Mesothelial cell of epicardium (in vitro differentiated cells): ENCODE data around the gene ATP5F1C. TPM values are rescaled to one million over a fixed set of nuclear protein-coding genes. Genes with fewer than 3 reads are reported as not detected.
A peak's percentile ranks its signal among the peaks of the same experiment; 100 is the strongest.

Experiments used
- DNase-seq, 2 experiments: peaks; one replicate each; pipeline ENCODE4 v3.0.0; 2021; ENCODE audit warnings: low spot score in 2 of 2; ENCODE audit not compliant: unreplicated experiment in 2 of 2
- H3K27ac Mint-ChIP-seq: 2 replicates; pipeline ENCODE4 v1.8.0; 2021; ENCODE audit warnings: mixed read lengths
- H3K27me3 Mint-ChIP-seq: 2 replicates; pipeline ENCODE4 v1.8.0; 2021; ENCODE audit warnings: low read depth, mixed read lengths
- H3K36me3 Mint-ChIP-seq: 2 replicates; pipeline ENCODE4 v1.8.0; 2021; ENCODE audit warnings: mixed read lengths
- H3K4me1 Mint-ChIP-seq: 2 replicates; pipeline ENCODE4 v1.8.0; 2021; ENCODE audit warnings: mixed read lengths
- H3K4me3 Mint-ChIP-seq: 2 replicates; pipeline ENCODE4 v1.8.0; 2021; ENCODE audit warnings: mild to moderate bottlenecking, moderate library complexity, mixed read lengths
- H3K9me3 Mint-ChIP-seq: 2 replicates; pipeline ENCODE4 v1.8.0; 2021; ENCODE audit warnings: mixed read lengths
- CTCF ChIP-seq: fragments of 200-600 bp; sonication (generic); IDR thresholded peaks from one replicate; pipeline ENCODE4 v1.5.0; 2021; ENCODE audit warnings: antibody characterized with exemption; ENCODE audit not compliant: unreplicated experiment
- total RNA-seq: library from RNA; stranded (reverse); gene quantifications from 3 replicates; pipeline ENCODE4 v1.2.1, GENCODE V29; 2021

Gene ATP5F1C
- total RNA-seq, 1 donor from 2014 or later, result 184 TPM

GRCh38 chr10:7856678-7857077, 68.7 kb downstream of the ATP5F1C start:
- DNase-seq, result no peak
- Mint-ChIP-seq H3K36me3 (peaks cover 19% of the 10 kb centered on the region), H3K27me3 (no peaks in the 10 kb centered on the region), H3K9me3 (peaks cover 9% of the 10 kb centered on the region), H3K4me1 (peaks cover 19% of the 10 kb centered on the region), H3K4me3 (no peak overlapping the region), H3K27ac (peak overlapping the region; percentile 61)
- no peak for TF ChIP-seq CTCF

DNA sequence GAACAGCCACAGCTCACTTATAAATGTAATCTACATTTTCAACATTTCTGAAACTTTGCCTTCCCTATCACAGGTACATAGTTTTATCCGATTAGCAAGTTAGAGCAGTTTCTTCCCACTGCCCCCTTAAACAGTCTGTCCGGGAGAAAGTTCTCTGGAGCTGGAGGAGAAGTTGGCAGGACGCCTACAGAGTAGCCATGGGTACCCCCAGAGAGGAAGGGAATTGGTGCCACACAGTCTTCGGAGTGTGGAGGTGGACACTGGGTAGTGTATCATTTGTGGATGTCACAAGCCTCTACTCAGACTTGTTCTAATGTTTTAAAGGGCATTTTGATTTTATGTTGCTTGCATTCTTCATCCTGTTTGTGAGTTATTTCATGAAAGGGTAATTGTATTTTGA, 69.3 kb downstream of the ATP5F1C start:
- Mint-ChIP-seq H3K4me1 (peaks cover 19% of the 10 kb centered on the region), H3K27me3 (no peaks in the 10 kb centered on the region), H3K36me3 (peaks cover 25% of the 10 kb centered on the region), H3K27ac (peak overlapping the region; percentile 61), H3K9me3 (peaks cover 15% of the 10 kb centered on the region), H3K4me3 (no peak overlapping the region)
- TF ChIP-seq CTCF, result no peak
- no peak for DNase-seq

Other genes with a start within 250 kb of the ATP5F1C start
- gene ITIH5, start 121.2 kb upstream of the ATP5F1C start, total RNA-seq, result 17.2 to 21.0 TPM (median 20.9 TPM) in 3 replicates
- gene ITIH2, start 84.9 kb upstream of the ATP5F1C start, total RNA-seq, result not detected in 3 replicates
- 17.5 to 19.9 TPM (median 19.2 TPM) in 3 replicates for gene KIN, start 184 bp upstream of the ATP5F1C start, total RNA-seq
- 8.4 to 8.9 TPM (median 8.5 TPM) in 3 replicates for gene TAF3, start 30.3 kb downstream of the ATP5F1C start, total RNA-seq